Midbrain (tissue), 1 donor: ENCODE data around the gene RAB11FIP5.
"Not testable (repeated sequence)": the region's sequence is repeated elsewhere in the genome, so short reads cannot be mapped to it uniquely, and the experiment has no call there.

ENCODE experiments used
- DNase-seq: peaks from one replicate; lab custom pipeline; 2025; lab: John Stamatoyannopoulos, UW

RAB11FIP5 gene

DNA sequence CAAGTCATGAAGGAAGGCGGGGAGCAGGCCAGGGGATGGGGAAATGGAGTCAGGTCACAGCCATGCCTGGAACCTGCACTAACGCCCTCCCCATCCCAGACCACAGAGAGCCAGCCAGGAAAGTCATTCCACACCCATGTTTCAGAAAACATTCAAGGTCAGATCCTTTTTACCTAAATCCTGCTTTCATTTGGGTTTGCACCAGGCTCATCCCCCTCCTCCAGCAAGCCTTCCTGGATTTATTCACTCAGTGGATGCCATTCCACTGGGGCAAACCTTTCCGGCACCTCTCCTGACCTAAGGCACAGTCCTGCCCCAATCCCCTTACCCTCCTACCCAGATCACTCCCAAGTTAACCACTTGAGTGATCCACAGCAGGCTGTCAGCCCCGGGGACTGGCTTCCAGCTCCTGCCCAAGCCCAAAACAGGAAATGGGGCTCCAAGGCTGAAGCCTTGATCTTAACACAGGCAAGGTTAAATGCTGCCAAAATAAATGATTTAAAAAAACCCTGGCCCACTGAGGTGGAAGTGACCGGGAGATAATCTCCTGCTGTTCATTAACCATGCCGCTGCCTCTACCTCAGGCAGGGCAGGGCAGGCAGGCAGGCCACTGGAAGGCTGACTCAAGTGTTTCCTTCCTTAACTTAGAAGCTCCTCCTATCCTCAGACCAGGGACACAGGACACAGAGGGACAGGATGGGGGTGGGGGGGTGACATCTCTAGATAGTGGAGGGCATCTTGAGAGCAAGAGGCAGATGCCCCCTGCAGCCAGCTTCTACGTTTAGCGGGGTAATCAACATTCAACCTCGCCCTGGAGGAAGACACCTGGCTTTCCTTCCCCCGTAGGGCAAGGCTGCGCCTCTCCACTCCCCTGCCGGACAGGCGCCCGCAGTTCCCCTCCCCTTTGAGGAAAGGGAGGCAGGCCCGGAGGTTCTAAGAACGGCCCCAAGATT lies 1.4 kb downstream of the RAB11FIP5 start:
- no peak for DNase-seq

DNA sequence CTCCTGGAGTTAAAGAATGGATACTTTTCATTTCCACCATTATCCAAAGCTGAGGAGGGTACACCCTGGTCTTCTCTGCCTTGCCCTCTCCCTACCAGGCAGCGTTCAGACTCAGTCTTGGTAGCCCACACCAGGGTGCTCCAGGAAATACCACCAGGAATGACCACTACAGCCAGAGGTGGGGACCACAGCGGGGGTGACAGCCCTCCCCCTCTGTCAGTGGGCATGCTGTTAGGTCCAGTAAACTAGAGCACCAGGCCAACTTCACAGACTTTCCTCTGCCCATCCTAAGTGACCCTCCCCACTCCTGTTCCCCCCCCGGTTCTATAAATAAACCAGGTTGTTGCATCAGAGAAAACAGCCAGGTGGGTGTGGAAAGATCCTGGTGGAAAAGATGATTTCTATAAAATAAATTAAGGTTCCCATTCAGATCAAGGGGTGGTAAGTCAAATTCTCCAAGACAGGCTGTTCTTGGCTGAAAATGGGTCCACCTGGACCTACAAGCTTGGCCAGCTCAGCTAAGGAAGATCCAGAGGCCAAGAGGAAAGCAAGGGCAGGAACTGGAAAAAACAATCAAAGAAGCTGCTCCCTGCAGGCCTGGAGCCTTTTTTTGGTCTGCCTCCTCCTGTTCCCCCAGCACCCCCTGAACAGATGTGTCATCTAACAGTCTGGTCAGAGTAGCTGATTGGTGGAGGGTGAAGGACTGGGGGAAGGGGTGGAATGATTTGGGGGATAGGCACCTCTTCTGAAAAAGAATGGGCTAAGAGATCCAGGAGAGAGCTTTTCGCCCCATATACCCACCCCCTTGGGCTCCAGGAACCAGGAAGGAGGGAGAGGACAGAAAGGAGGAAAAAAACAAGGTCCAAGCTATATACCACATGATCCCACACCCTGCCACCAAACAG lies 2.3 kb downstream of the RAB11FIP5 start:
- no peak for DNase-seq

DNA sequence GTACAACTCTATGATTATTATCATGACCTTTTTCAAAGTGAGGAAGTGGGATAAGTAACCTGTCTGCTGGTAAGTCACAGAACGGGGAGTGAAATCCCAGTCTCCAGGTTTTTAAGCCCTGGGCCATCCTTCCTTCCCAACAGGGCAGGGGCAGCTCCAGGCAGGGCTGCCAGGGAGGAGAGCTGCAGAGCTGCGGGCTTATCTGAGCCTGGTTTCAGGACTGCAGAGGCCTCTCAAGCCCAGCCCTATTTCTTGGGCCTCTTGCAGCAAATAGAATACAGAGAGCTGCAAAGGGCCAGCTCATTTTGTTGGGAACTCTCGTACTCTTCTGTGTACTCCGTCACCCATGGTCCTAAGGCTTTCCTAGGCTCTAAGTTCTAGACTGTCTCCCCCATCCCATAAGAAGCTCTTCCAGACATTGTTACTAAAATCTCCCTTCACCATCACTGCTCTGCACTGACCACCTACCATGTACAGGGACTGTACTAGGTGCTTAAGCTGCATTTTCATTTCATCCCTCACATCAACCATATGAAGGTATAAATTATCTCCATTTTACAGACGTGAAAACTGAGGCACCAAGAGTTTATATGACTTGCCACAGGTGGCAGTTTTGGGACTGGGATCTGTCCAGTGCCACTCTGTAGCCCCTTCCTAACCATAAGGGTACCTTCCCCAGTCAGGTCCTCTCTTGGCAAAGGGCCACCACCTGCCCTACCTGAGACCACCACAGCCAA lies 3.1 kb downstream of the RAB11FIP5 start:
- DNase-seq = no peak

DNA sequence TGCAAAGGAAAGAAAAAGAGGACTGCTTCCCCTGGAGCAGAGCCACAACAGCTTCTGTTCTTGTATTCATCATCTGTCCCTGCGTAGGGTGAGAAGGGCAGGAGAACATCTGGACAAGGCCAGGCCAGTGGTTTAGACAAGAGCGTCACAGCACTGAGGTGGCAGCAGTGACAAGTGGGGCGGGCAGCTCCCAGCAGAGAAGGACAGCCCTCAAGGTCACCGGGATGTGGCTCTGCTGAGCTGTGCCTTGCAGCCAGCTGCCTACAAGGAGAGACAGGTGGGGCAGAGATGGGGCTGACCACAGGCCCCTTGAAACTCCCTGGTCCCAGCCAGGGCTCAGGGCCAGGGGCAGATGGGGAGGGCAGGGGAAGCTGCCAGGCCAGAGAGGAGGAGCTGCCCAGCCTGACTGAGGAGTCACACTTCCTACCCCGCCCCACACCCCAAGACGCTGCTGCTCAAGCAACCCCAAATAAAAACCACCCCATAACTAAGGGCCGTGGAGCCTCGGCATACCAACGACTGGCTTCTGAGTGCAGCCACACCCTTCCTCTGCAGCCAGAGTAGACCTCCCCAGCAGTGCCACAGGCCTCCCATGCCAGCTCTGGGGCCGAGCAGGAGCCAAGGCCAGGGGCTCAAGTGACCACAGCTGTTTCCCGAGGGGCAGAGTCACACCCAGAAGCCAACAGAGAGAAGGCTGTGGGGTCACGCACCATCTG lies 5.4 kb downstream of the RAB11FIP5 start:
- no peak for DNase-seq

DNA sequence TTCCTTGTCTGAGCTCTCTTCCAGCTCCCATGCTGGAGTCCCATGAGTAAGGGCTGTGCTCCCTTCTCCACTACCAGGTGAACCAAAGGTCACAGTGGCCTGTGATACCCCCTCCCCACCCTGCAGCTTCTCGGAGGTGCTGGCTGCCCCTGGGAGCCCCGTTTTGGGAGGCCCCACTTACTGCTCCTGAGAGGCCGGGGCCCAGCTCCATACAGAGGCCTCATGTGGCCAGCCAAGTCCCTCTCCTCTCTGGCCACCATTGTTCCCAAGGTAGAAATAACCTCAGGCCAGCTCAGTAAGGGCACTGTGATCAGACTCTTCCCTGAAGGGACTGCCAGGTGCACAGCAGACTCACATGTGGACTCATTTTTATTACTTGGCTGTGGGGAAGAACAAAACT lies 6.0 kb downstream of the RAB11FIP5 start:
- no peak for DNase-seq

DNA sequence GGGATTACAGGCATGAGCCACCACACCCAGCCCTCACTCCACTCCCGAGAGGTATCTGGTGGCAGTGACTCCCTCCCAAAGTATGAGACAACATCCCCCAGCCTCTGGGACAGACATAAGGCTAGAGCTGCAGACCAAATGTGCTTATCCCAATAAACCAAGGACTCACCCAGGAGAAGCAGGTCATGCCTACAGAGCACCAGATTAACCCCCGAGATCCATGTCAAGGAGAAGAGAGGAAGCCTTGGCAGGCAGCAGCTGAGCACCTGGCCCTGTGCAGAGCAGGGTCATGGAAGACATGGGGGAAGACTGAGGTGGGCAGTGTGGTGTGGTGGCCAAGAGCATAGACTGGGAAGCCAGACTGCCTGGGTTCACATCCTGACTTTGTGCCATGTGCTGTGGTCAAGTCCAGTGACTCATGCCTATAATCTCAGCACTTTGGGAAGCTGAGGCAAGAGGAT lies 7.2 kb downstream of the RAB11FIP5 start:
- no peak for DNase-seq

DNA sequence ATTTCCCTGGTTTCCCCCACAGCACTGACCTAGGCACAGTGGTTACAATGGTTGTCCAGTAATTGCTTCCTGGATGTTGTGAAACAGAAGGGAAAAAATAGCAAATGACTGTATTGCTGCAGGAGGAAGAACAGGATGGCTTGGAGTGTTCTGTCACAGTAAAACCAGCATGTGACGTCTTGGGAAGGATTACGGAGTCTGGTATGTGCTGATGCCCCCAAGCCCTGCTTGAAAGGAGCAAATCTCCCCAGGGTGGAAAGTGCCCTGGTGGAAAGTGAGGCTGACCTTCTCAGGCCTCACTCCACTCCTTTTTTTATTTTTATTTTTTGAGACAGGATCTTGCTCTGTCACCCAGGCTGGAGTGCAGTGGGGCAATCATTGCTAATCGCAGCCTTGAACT lies 7.8 kb downstream of the RAB11FIP5 start:
- DNase-seq = no peak

DNA sequence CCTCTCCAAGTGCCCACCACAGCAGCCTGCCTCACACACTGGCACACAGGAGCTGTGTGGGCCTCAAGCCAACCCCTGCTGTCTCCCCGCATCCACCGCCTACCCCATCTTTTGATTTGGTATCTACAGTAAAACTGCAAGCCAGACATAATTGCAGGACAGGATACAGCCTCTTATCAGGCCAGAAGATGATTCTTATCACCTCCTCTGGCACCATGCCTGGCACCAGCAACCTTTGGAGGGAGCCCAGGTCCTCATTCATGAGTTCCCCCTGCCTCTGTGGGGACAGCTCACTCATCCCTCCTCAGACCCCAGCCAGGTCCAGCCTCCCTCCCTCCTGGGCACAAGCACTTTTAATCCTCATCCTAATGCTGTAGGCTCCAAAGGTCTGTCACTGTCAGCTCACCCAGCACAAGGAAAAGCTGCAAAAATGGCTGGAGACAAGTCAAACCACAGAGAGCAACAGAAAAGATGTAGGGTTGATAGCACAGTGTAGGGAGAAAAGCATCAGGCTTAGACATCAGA lies 9.7 kb downstream of the RAB11FIP5 start:
- no peak for DNase-seq

DNA sequence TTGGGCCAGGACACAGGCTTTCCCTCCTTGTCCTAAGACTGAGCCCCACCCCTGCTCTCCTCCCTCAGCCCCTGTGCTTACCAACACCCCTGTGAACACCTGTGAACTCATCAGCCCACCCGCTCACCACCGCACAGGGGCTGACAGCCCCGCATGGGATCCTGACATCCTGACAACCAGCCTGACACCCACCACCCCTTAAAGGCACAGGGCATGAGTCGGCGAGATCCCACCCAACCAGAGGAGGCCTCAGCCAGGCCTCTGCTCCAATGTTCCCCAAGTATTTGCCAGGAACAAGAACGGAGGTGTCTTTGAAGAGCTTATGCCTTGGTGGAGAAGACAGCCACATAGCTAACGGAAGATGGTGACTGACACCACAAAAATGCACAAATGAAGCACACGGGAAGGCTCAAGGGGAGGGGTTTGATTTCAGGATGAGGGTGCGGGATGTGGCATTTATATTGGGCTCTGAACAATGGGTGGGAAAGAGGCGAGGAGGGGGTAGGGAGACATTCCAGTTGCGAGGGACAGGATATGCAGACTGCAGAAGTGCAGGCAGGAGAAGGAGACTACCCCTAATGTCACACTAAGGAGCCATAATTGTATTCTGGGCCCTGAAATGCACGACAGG lies 11.0 kb downstream of the RAB11FIP5 start:
- no peak for DNase-seq

DNA sequence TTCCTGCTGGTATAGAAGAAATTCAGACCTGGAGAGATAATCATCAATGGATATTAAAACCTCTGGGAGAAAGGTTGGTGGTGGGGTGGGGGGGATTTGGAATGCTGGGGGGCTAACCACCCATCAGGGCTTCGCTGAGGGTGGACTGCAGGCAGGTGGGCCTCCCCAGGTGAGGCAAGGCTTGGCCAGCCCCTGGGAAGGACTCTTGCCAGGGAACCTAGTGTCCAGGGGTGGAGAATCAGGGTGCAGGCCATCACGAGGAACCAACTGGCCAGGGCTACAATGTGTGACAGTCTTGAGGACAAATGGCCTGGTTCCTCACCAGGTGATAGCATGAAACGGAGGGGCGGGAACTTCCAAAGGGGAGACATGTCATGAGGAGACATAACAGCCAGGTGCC lies 11.8 kb downstream of the RAB11FIP5 start:
- no peak for DNase-seq

DNA sequence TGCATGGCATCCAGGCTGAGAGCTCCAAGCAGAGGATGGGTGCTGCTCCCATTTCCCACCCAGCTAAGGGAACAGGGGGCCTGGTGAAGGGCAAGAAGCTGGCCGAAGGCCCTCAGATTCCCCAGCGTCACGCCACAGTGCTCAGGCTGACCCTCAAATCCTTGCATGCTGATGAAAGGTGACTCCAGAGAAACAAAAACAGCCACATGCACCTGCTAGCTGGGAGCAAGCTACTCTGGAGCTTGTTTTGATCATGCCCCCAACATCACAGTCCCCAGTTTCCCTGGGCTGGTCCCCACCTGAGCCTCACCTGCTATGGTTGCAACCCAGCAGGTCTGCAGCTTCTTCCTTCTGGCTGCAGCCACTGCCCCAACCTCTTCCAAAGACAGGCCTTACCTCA lies 13.3 kb downstream of the RAB11FIP5 start:
- no peak for DNase-seq

DNA sequence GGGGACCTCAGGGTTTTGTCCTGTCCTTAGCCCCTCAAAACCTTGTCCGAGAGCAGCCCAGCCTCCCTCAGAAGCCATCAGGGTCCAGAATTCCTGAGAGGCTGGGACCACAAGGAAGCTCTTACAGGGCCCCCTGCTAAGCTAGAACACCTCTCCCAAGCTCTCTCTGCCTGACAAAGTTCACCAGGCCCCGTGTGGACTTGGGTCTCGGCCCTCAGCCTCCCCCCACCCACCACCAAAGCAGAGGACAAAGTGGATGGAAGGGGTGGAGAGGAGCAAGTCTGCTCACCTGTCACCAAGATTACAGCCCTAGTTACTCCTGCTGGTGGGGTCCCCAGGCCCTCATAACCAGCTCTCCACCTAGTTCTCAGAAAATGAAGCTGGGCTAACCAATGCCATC lies 16.8 kb downstream of the RAB11FIP5 start:
- no peak for DNase-seq

DNA sequence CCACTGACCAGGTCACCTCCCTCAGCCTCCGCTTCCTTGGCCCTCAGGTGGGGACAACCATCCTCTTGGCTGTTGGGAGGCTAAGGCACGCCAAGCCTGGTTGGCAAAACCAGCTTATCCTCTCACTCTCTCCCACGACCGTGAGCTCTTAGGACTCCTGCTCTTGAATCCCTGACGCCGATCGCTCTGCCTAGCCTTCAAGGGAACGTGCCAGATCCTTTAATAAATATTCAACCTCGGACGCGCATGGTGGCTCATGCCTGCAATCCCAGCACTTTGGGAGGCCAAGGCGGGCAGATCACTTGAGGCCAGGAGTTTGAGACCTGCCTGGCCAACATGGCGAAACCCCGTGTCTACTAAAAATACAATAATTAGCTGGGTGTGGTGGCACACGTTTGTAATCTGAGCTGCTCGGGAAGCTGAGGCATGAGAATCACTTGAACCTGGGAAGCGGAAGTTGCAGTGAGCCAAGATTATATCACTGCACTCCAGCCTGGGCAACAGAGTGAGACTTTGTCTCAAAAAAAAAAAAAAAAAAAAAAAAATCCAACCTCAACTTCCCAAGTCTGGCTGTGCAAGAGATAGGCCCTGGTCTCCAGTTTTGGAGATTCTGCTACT lies 19.0 kb downstream of the RAB11FIP5 start:
- DNase-seq = not testable (repeated sequence)

DNA sequence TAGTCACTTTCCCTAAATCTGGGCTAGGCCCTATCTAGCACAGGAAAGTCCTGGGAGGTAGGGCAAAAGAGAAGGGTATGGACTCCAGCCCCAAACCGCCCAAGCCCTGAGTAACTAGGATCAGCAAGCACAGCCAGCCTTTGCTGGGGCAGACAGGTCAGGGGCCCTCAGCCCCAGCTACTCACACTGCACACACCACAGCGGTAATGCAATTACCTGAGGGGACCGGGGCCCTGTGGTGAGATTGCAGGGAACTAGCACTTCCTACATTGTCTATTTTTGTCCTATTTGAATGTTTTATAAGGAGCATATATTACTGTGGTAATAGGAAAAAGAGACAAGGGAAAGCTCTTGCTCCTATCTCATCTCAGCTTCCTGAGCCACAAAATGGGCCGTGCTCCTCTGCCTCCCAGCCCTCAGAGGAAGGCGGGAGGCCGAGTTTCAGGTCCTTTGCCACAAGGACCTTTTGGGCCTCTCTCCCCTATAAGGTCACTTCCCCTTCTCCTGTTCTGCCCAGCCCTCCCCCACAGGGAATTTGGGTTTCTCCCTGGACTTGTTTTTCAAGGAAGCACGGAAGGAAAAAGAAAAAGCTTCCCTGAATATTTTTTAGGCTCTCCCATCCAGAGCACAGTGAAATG lies 20.5 kb downstream of the RAB11FIP5 start:
- DNase-seq = no peak

DNA sequence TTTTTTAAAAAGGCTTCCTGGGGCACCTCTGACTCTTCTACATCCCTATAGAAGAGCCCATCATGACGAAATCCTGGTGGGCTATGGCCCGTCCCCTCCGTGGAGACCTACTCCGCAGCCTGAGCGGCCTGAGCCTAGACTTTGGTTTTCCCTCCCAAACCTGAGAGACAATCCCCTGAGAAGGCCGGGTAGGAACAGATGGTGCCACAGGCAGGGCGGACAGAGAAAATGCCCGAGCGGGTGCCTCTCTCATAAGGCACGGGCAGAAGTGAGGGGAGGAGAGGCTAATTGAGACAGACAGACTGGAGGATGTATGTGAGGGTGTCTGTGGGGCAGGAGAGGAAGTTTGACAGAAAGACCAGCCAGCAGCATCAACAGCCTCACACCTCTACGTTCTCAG lies 21.1 kb downstream of the RAB11FIP5 start:
- DNase-seq = no peak

DNA sequence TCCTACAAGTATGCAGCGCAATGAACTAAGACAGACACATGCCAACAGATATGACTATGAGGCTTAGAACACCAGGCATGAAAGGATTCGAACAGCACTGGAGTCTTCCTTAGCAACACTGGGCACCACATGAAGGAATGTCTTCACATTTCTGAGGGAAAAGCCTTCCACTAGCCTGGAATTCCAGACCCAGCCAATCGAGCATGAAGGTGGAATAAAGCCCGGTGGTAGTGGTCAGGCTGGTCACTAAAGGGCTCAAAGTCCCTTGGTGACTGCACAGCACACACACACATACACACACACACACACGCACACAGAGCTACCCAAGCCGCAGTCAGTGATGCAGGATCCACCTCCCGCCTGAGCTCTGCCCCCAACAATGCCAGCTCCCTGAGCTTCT lies 21.6 kb downstream of the RAB11FIP5 start:
- no peak for DNase-seq

DNA sequence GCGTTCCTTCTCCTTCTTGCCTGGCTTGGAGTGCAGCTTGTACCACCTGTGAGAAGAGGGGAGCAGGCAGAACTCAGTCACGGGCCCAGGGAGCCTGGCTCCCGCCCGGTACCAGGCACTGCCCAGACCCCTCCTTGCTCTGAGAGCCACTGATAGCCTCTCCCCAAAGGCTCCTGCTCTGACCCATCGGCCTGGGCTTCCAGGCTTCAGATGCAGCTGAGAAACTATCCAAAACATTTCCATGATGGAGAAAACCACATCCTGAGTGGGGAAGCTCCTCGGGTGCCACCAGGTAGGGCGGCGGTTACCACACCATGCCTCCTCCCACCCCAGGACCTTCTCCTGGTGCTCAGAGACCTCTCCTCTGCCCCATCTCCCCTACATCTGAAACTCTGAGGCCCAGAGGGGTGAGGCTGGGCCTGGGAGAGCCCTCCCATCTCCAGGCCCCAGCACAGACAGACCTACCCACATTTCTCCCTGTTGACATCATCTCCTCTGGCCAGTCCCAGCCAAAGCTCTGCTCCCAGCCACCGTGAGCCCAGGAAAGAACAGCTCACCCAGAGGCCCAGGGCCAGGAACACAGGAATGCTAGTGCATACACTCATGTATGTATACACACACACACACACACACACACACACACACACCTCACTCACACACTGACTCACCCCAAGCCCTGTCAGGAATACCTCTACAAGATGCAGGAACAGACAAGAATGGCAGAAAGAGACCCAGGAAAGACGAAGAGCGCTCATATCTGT lies 23.3 kb downstream of the RAB11FIP5 start:
- DNase-seq = no peak

DNA sequence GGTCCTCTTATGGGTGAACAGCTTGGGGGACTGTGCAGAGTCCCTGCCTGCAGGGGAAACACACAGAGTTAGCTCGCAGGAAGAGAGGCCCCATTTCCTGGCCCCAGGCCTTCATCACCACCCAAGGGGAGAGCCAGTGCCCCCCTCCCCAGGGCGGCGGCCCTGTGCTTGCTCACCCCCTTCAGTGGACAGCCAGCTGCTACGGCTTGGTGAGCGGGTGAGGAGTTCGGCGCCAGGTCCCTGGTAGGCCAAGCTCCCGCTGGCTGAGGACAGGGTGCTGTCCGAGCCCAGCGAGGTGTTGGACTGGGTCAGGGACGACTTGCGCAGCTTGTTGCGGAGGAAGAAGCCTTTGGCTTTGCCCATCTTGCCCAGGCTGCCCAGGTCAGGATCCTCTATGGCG lies 24.0 kb downstream of the RAB11FIP5 start:
- DNase-seq = no peak

DNA sequence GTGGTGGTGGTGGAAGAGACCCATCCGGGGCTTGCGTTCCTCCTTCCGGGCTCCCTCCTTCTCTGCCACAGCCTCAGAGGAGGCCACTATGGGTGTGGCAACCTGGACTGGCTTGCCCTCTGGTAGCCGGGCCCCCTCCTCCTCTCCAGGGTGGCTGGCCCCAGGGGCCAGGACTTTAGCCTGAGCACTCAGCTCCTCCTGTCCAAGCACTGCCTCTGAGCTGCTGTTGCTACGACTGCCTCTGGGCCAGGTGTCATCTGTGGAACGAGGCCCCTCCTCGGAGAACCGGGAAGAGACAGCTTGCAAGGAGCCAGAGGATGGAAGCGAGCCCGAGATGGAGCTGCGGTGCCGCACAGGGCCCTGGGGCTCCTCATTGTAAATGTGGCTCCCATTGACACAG lies 24.5 kb downstream of the RAB11FIP5 start:
- DNase-seq = no peak
